K562 (cell line): Measurements from ENCODE around the gene NLRP9. TPM values are rescaled to one million over a fixed set of nuclear protein-coding genes. Genes with fewer than 3 reads are reported as not detected.

Experiments used
- ATAC-seq: fragments of 200-7000 bp; cut with Tn5 transposase; 3 replicates; pipeline ENCODE4 v1.9.1; 2020; ENCODE audit warnings: moderate library complexity
- BruUV-seq: library from RNA; stranded (reverse); fragments of 400-500 nt; replicated peaks from 2 replicates; lab custom pipeline; 2021; lab: Mats Ljungman, UMichigan
- CTCF ChIA-PET: fragments of 300-600 bp; formaldehyde crosslinking; extraction: SDS; loops from one replicate; lab custom pipeline; 2021; ENCODE audit warnings: low intra/inter-chr PET ratio; lab: Yijun Ruan, JAX
- POLR2A ChIA-PET: fragments of 300-600, 350-650 bp; sonication (Branson Sonifier 250); formaldehyde crosslinking; extraction: SDS; loops from one replicate; lab custom pipeline; 2021; ENCODE audit warnings: antibody characterized with exemption, inconsistent platforms; lab: Yijun Ruan, JAX
- DNase-seq, 4 experiments: peaks; one replicate each; pipeline versions ENCODE4 v3.0.0 to v3.0.0-alpha.2; 2011 to 2018; ENCODE audit warnings: low spot score in 3 of 4, mixed read lengths in 3 of 4; ENCODE audit errors: extremely low read depth in 1 of 4
- FAIRE-seq: peaks from 2 replicates; lab custom pipeline; 2011; peaks lifted over from hg19 to GRCh38; lab: Jason Lieb, UNC
- H2AFZ ChIP-seq: 2 replicates; pipeline ENCODE4 v1.6.0; 2011; ENCODE audit warnings: low read depth, low read length, control low read depth, inconsistent platforms
- H3K27ac ChIP-seq: fragments of 200-600 bp; 3 replicates; pipeline ENCODE4 v1.8.0; 2011; ENCODE audit warnings: low read depth, mild to moderate bottlenecking, control low read depth, inconsistent platforms, low read length, moderate library complexity, mixed read lengths; ENCODE audit errors: extremely low read depth
- H3K27me3 ChIP-seq, 2 experiments: fragments of 300-600 bp in 1 of 2; 2 replicates in 1 of 2; 3 replicates in 1 of 2; pipeline versions ENCODE4 v1.6.0 to v1.8.0; 2011; ENCODE audit warnings: inconsistent platforms in 2 of 2, low read length in 2 of 2, mild to moderate bottlenecking in 1 of 2, mixed read lengths in 1 of 2, moderate library complexity in 1 of 2; ENCODE audit not compliant: control insufficient read depth in 2 of 2, insufficient read depth in 2 of 2
- H3K36me3 ChIP-seq: fragments of 300-600 bp; 3 replicates; pipeline ENCODE4 v1.8.0; 2011; ENCODE audit warnings: mild to moderate bottlenecking, low read length, inconsistent platforms; ENCODE audit not compliant: control insufficient read depth, insufficient read depth
- H3K4me1 ChIP-seq, 2 experiments: fragments of 200-600 bp in 1 of 2; replicated peaks in 1 of 2; 2 replicates in 1 of 2; 3 replicates in 1 of 2; pipeline versions ENCODE4 v1.5.1 to v1.8.0; 2011; ENCODE audit warnings: inconsistent platforms in 2 of 2, low read length in 2 of 2, mild to moderate bottlenecking in 1 of 2, mixed read lengths in 1 of 2, moderate library complexity in 1 of 2; ENCODE audit not compliant: control insufficient read depth in 2 of 2, insufficient read depth in 2 of 2
- H3K4me2 ChIP-seq: 2 replicates; pipeline ENCODE4 v1.6.1; 2011; ENCODE audit warnings: low read length, control low read depth, inconsistent platforms, mixed read lengths; ENCODE audit not compliant: insufficient read depth
- H3K4me3 ChIP-seq: fragments of 200-600 bp; sonication (generic), shearing (Covaris generic); 2 replicates; pipeline ENCODE4 v1.5.1; 2016; ENCODE audit warnings: control low read depth, inconsistent platforms
- H3K79me2 ChIP-seq: fragments of 200-600 bp; 3 replicates; pipeline ENCODE4 v1.8.0; 2011; ENCODE audit warnings: low read length, inconsistent platforms; ENCODE audit not compliant: control insufficient read depth, insufficient read depth
- H3K9ac ChIP-seq, 2 experiments: 2 replicates each; pipeline versions ENCODE4 v1.6.0 to v1.6.1; 2011; ENCODE audit warnings: low read depth in 2 of 2, low read length in 2 of 2, control low read depth in 1 of 2, inconsistent platforms in 1 of 2, mild to moderate bottlenecking in 1 of 2, mixed read lengths in 1 of 2; ENCODE audit not compliant: insufficient read depth in 1 of 2
- H3K9me1 ChIP-seq: one replicate; pipeline ENCODE4 v1.6.0; 2011; ENCODE audit warnings: inconsistent platforms, mild to moderate bottlenecking, low read length, moderate library complexity; ENCODE audit not compliant: control insufficient read depth, insufficient read depth
- H3K9me3 ChIP-seq: replicated peaks from 2 replicates; pipeline ENCODE4 v1.5.1; 2011; ENCODE audit warnings: low read depth, low read length, inconsistent platforms; ENCODE audit not compliant: control insufficient read depth, insufficient read depth
- H4K20me1 ChIP-seq: replicated peaks from 2 replicates; pipeline ENCODE4 v1.6.1; 2011; ENCODE audit warnings: low read length, inconsistent platforms, mixed read lengths; ENCODE audit not compliant: control insufficient read depth, insufficient read depth
- ARID2 ChIP-seq: fragments of 450-650 bp; IDR thresholded peaks from 2 replicates; pipeline ENCODE4 v1.6.1; 2017; ENCODE audit warnings: antibody characterized with exemption, mild to moderate bottlenecking
- CBFB ChIP-seq: sonication (generic); formaldehyde crosslinking; IDR thresholded peaks from 2 replicates; pipeline ENCODE4 v1.4.0; 2020; ENCODE audit warnings: mild to moderate bottlenecking, missing genetic modification reagents
- CREBBP ChIP-seq: IDR thresholded peaks from one replicate; pipeline ENCODE4 v1.6.1; 2012; ENCODE audit warnings: low read depth, mild to moderate bottlenecking, control low read depth, inconsistent platforms, low read length
- ETV1 ChIP-seq: fragments of 450-650 bp; conservative IDR thresholded peaks from 2 replicates; pipeline ENCODE4 v1.6.1; 2016; ENCODE audit warnings: missing genetic modification characterization, control low read depth, low read depth, missing compliant biosample characterization
- HDAC2 ChIP-seq: fragments of 450-650 bp; IDR thresholded peaks from 2 replicates; pipeline ENCODE4 v1.6.1; 2016; ENCODE audit warnings: mild to moderate bottlenecking
- HNRNPK ChIP-seq: fragments of 200-400 bp; formaldehyde crosslinking; IDR thresholded peaks from one replicate; pipeline ENCODE4 v1.6.1; 2018; ENCODE audit warnings: mild to moderate bottlenecking, low read depth, low read length; ENCODE audit not compliant: poor library complexity, severe bottlenecking
- PRMT5 ChIP-seq: sonication (generic); formaldehyde crosslinking; IDR thresholded peaks from 2 replicates; pipeline ENCODE4 v1.5.0; 2020; ENCODE audit warnings: missing genetic modification reagents
- SIN3A ChIP-seq, 2 experiments: fragments of 150-350 bp in 1 of 2; IDR thresholded peaks; 2 replicates each; pipeline ENCODE4 v1.6.1; 2011 to 2016; ENCODE audit warnings: borderline replicate concordance in 2 of 2, low read depth in 2 of 2, low read length in 2 of 2, mild to moderate bottlenecking in 2 of 2, moderate library complexity in 2 of 2; ENCODE audit not compliant: control insufficient read depth in 1 of 2
- TGIF2 ChIP-seq: sonication (generic); formaldehyde crosslinking; IDR thresholded peaks from 2 replicates; pipeline ENCODE4 v1.8.1; 2022; ENCODE audit warnings: mild to moderate bottlenecking, missing genetic modification reagents, moderate library complexity
- WGBS: fragments of 100-300 bp; shearing (Covaris generic); methylation state at CpG from one replicate; pipeline ENCODE4 v1.1.6; 2016; ENCODE audit warnings: low coverage, mixed read lengths; ENCODE audit not compliant: insufficient coverage; ENCODE audit errors: missing lambda C conversion rate; 5-methylcytosine and 5-hydroxymethylcytosine counted together
- in situ Hi-C: fragments of 300-500 bp; cut with MboI; formaldehyde crosslinking; loops from 4 replicates; pipeline ENCODE4 v1.15.0; 2018; ENCODE audit warnings: inconsistent platforms, mixed read lengths
- intact Hi-C: fragments of 100-400 bp; cut with micrococcal nuclease; formaldehyde crosslinking; loops from 2 replicates; pipeline ENCODE4 v1.14.2; 2022
- polyA plus RNA-seq, 8 experiments: library from polyadenylated mRNA; depleted of rRNA in 4 of 8; stranded (reverse) in 5 of 8; unstranded in 3 of 8; fragments of >200 nt; fragmentation: Nextera tagmentation in 2 of 8; fragmentation: Illumina TruSeq in 1 of 8; extraction: Ambion mirVana in 2 of 8; extraction: Trizol in 1 of 8; gene quantifications; 2 replicates each; pipeline versions ENCODE4 v1.2.1 to v1.2.3, GENCODE V29; 2011 to 2014; ENCODE audit warnings: inconsistent platforms in 1 of 8, missing spikeins in 1 of 8
- total RNA-seq, 7 experiments: library from RNA; depleted of rRNA in 6 of 7; stranded (reverse); fragments of >200 nt in 6 of 7; fragmentation: Illumina TruSeq in 2 of 7; extraction: Trizol in 2 of 7; gene quantifications; 2 replicates each; pipeline versions ENCODE4 v1.2.1 to v1.2.3, GENCODE V29; 2011 to 2021; ENCODE audit warnings: low replicate concordance in 1 of 7
- TF ChIP-seq, protein P1 (sequence below): sonication (generic); formaldehyde crosslinking; IDR thresholded peaks from 2 replicates; pipeline ENCODE4 v1.4.0; 2020; ENCODE audit warnings: mild to moderate bottlenecking, missing genetic modification reagents
- TF ChIP-seq, protein P2 (sequence below): sonication (generic); formaldehyde crosslinking; IDR thresholded peaks from 2 replicates; pipeline ENCODE4 v1.5.0; 2020; ENCODE audit warnings: missing genetic modification reagents

NLRP9 gene
- total and polyA plus RNA-seq, 9 of the 15 experiments (the other 6 are each of a cell fraction or from before 2014, with no cell fraction given) = not detected

DNA sequence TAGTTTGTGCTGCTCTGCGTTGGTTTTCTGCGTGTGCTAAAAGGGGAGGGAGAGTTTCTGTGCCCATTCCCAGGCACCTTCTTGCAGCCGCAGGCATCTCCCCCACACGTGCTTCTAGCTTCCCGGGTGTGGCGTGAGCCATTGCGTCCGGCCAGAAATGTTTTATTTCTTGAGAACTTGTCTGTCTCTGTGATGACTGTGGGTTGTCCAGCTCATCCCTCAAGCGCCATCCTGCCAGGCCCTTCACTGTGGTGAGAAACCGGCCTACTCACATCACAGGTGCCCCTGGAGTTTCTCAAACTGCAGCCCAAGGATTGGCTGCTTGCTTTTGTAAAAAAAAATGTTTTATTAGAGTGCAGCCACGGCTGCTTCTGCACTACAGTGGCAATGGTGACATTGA is 39.0 kb downstream of the NLRP9 start:
- ChIA-PET CTCF (no interaction called here), POLR2A (interaction anchor here (0.8 kb wide), 1 partner anchor 13 kb away, joined by 3 read pairs; no protein-coding TSS in a partner anchor)
- Histone ChIP-seq H3K27ac (no peak overlapping the region), H3K36me3 (peaks cover 55% of the 10 kb centered on the region; the same call in 2 of the 3 replicates), H3K4me3 (no peak overlapping the region), H3K4me1 (peaks cover 10 to 31% of the 10 kb centered on the region in 2 experiments; a peak in 4 of 5 replicates), H4K20me1 (peaks cover 24% of the 10 kb centered on the region), H3K9me3 (no peaks in the 10 kb centered on the region; the same call in 1 of the 2 replicates), H2AFZ (no peak overlapping the region), H3K4me2 (no peak overlapping the region), H3K9ac (no peak overlapping the region), H3K9me1 (peaks cover 4% of the 10 kb centered on the region), H3K27me3 (no peaks in the 10 kb centered on the region), H3K79me2 (no peaks in the 10 kb centered on the region)
- FAIRE-seq = no peak
- BruUV-seq = no TSS peak
- ATAC-seq = no peak
- WGBS = 85% methylated on average over 11 of the region's 11 CpGs
- TF ChIP-seq, protein P1, sequence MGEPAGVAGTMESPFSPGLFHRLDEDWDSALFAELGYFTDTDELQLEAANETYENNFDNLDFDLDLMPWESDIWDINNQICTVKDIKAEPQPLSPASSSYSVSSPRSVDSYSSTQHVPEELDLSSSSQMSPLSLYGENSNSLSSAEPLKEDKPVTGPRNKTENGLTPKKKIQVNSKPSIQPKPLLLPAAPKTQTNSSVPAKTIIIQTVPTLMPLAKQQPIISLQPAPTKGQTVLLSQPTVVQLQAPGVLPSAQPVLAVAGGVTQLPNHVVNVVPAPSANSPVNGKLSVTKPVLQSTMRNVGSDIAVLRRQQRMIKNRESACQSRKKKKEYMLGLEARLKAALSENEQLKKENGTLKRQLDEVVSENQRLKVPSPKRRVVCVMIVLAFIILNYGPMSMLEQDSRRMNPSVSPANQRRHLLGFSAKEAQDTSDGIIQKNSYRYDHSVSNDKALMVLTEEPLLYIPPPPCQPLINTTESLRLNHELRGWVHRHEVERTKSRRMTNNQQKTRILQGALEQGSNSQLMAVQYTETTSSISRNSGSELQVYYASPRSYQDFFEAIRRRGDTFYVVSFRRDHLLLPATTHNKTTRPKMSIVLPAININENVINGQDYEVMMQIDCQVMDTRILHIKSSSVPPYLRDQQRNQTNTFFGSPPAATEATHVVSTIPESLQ (CRISPR knock-in tag) = no peak
- no peak for TF ChIP-seq ETV1 (tag)
- TF ChIP-seq, protein P2, sequence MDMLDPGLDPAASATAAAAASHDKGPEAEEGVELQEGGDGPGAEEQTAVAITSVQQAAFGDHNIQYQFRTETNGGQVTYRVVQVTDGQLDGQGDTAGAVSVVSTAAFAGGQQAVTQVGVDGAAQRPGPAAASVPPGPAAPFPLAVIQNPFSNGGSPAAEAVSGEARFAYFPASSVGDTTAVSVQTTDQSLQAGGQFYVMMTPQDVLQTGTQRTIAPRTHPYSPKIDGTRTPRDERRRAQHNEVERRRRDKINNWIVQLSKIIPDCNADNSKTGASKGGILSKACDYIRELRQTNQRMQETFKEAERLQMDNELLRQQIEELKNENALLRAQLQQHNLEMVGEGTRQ (CRISPR knock-in tag) = no peak
- TF ChIP-seq HDAC2 = no peak
- TF ChIP-seq CBFB (CRISPR knock-in tag) = no peak
- TF ChIP-seq SIN3A (IDR thresholded peaks at IDR 0.05; ENCODE audit: borderline replicate concordance in 2 of 2, control insufficient read depth in 1 of 2, low read depth in 2 of 2, low read length in 2 of 2) = no peak
- TF ChIP-seq TGIF2 (CRISPR knock-in tag) = no peak
- TF ChIP-seq ARID2 = no peak
- TF ChIP-seq HNRNPK = no peak
- no peak for TF ChIP-seq PRMT5 (CRISPR knock-in tag)
- no peak for TF ChIP-seq CREBBP
- intact Hi-C loops = no loop called here
- in situ Hi-C loops = no loop called here
- DNase-seq = no peak
